Astrocyte (in vitro differentiated cells and primary cell): ENCODE data around the gene CAND2. TPM values are rescaled to one million over a fixed set of nuclear protein-coding genes. Genes with fewer than 3 reads are reported as not detected.

Experiments used
- DNase-seq: peaks from one replicate; pipeline ENCODE4 v3.0.0-alpha.2; 2010; ENCODE audit warnings: low read depth
- FAIRE-seq: peaks from 2 replicates; lab custom pipeline; 2011; peaks lifted over from hg19 to GRCh38; lab: Jason Lieb, UNC
- H2AFZ ChIP-seq: 2 replicates; pipeline ENCODE4 v1.6.0; 2012; ENCODE audit warnings: low read depth, low read length, inconsistent platforms
- H3K27ac ChIP-seq: 2 replicates; pipeline ENCODE4 v1.5.1; 2011; ENCODE audit warnings: low read depth, low read length, inconsistent platforms
- H3K27me3 ChIP-seq: 2 replicates; pipeline ENCODE4 v1.6.0; 2011; ENCODE audit warnings: low read length, inconsistent platforms; ENCODE audit not compliant: insufficient read depth
- H3K36me3 ChIP-seq: 2 replicates; pipeline ENCODE4 v1.5.1; 2011; ENCODE audit warnings: low read length, inconsistent platforms; ENCODE audit not compliant: insufficient read depth
- H3K4me1 ChIP-seq: 2 replicates; pipeline ENCODE4 v1.5.1; 2011; ENCODE audit warnings: low read length, inconsistent platforms; ENCODE audit not compliant: insufficient read depth
- H3K4me2 ChIP-seq: 2 replicates; pipeline ENCODE4 v1.6.0; 2012; ENCODE audit warnings: low read length, inconsistent platforms
- H3K4me3 ChIP-seq: 2 replicates; pipeline ENCODE4 v1.5.1; 2011; ENCODE audit warnings: low read depth, mild to moderate bottlenecking, low read length, inconsistent platforms; ENCODE audit not compliant: insufficient read depth
- H3K79me2 ChIP-seq: 2 replicates; pipeline ENCODE4 v1.6.0; 2012; ENCODE audit warnings: mild to moderate bottlenecking, low read length, inconsistent platforms; ENCODE audit not compliant: insufficient read depth
- H3K9ac ChIP-seq: 2 replicates; pipeline ENCODE4 v1.6.0; 2012; ENCODE audit warnings: mild to moderate bottlenecking, low read length, inconsistent platforms
- H3K9me3 ChIP-seq: 2 replicates; pipeline ENCODE4 v1.5.1; 2012; ENCODE audit warnings: low read depth, mild to moderate bottlenecking, low read length, inconsistent platforms; ENCODE audit not compliant: insufficient read depth
- H4K20me1 ChIP-seq: 2 replicates; pipeline ENCODE4 v1.6.0; 2012; ENCODE audit warnings: low read length, inconsistent platforms; ENCODE audit not compliant: insufficient read depth
- H3K27ac Mint-ChIP-seq: one replicate; pipeline ENCODE4 v1.8.0; 2021; ENCODE audit warnings: mild to moderate bottlenecking, mixed read lengths; ENCODE audit not compliant: unreplicated experiment
- H3K27me3 Mint-ChIP-seq: one replicate; pipeline ENCODE4 v1.8.0; 2021; ENCODE audit warnings: low read depth, mixed read lengths; ENCODE audit not compliant: unreplicated experiment
- H3K36me3 Mint-ChIP-seq: one replicate; pipeline ENCODE4 v1.8.0; 2021; ENCODE audit warnings: low read depth, mixed read lengths; ENCODE audit not compliant: unreplicated experiment
- H3K4me1 Mint-ChIP-seq: one replicate; pipeline ENCODE4 v1.8.0; 2021; ENCODE audit warnings: low read depth, mixed read lengths; ENCODE audit not compliant: unreplicated experiment
- H3K4me3 Mint-ChIP-seq: one replicate; pipeline ENCODE4 v1.8.0; 2021; ENCODE audit warnings: mild to moderate bottlenecking, moderate library complexity, mixed read lengths; ENCODE audit not compliant: unreplicated experiment
- H3K9me3 Mint-ChIP-seq: one replicate; pipeline ENCODE4 v1.8.0; 2021; ENCODE audit warnings: mild to moderate bottlenecking, mixed read lengths; ENCODE audit not compliant: unreplicated experiment
- EZH2 ChIP-seq: IDR thresholded peaks from 2 replicates; pipeline ENCODE4 v1.6.1; 2012; ENCODE audit warnings: mild to moderate bottlenecking, low read length, inconsistent platforms; ENCODE audit not compliant: insufficient read depth
- total RNA-seq: library from RNA; stranded (reverse); gene quantifications from 2 replicates; pipeline ENCODE4 v1.2.1, GENCODE V29; 2021
- TF ChIP-seq, protein P1 (sequence below): IDR thresholded peaks from 2 replicates; pipeline ENCODE4 v1.5.1; 2011; ENCODE audit warnings: low read depth, mild to moderate bottlenecking, inconsistent platforms, low read length, moderate library complexity; ENCODE audit not compliant: insufficient read depth

CAND2 gene
- total RNA-seq, 1 donor from 2014 or later, result 4.6 TPM

- no peaks in the 10 kb centered on the region for H3K4me1 Mint-ChIP-seq
- TF ChIP-seq, protein P1, sequence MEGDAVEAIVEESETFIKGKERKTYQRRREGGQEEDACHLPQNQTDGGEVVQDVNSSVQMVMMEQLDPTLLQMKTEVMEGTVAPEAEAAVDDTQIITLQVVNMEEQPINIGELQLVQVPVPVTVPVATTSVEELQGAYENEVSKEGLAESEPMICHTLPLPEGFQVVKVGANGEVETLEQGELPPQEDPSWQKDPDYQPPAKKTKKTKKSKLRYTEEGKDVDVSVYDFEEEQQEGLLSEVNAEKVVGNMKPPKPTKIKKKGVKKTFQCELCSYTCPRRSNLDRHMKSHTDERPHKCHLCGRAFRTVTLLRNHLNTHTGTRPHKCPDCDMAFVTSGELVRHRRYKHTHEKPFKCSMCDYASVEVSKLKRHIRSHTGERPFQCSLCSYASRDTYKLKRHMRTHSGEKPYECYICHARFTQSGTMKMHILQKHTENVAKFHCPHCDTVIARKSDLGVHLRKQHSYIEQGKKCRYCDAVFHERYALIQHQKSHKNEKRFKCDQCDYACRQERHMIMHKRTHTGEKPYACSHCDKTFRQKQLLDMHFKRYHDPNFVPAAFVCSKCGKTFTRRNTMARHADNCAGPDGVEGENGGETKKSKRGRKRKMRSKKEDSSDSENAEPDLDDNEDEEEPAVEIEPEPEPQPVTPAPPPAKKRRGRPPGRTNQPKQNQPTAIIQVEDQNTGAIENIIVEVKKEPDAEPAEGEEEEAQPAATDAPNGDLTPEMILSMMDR, result no peak
- no peak overlapping the region for H3K4me3 Mint-ChIP-seq
- Histone ChIP-seq H3K36me3 (no peaks in the 10 kb centered on the region), H3K4me3 (no peak overlapping the region), H3K27me3 (no peaks in the 10 kb centered on the region), H3K9ac (no peak overlapping the region), H2AFZ (no peak overlapping the region), H3K79me2 (no peaks in the 10 kb centered on the region), H3K4me2 (no peak overlapping the region), H4K20me1 (no peaks in the 10 kb centered on the region), H3K27ac (no peak overlapping the region), H3K4me1 (no peaks in the 10 kb centered on the region), H3K9me3 (no peaks in the 10 kb centered on the region)
- peaks cover 7% of the 10 kb centered on the region for H3K36me3 Mint-ChIP-seq
- no peaks in the 10 kb centered on the region for H3K9me3 Mint-ChIP-seq
- no peak overlapping the region for H3K27ac Mint-ChIP-seq
- peaks cover 8% of the 10 kb centered on the region for H3K27me3 Mint-ChIP-seq
- DNase-seq (no peak), FAIRE-seq (no peak)
Measured at GRCh38 chr3:12816521-12817342, 20.3 kb downstream of the CAND2 start.

GRCh38 chr3:12817343-12817710, 20.8 kb downstream of the CAND2 start:
- no peak overlapping the region for H3K27ac ChIP-seq

GRCh38 chr3:12818273-12818672, 21.8 kb downstream of the CAND2 start:
- peaks cover 8% of the 10 kb centered on the region for H3K27me3 Mint-ChIP-seq

More at GRCh38 chr3:12817343-12817710, 20.8 kb downstream of the CAND2 start:
- TF ChIP-seq, protein P1, result no peak
- TF ChIP-seq EZH2, result no peak
- Histone ChIP-seq H3K9me3 (no peaks in the 10 kb centered on the region), H3K9ac (no peak overlapping the region), H3K4me3 (no peak overlapping the region), H3K27me3 (no peaks in the 10 kb centered on the region), H3K36me3 (no peaks in the 10 kb centered on the region), H3K4me1 (no peaks in the 10 kb centered on the region), H3K79me2 (no peaks in the 10 kb centered on the region), H2AFZ (no peak overlapping the region), H4K20me1 (no peaks in the 10 kb centered on the region), H3K4me2 (no peak overlapping the region)
- peaks cover 8% of the 10 kb centered on the region for H3K27me3 Mint-ChIP-seq
- no peak overlapping the region for H3K4me3 Mint-ChIP-seq
- DNase-seq (no peak), FAIRE-seq (no peak)
- H3K36me3 Mint-ChIP-seq, result peaks cover 7% of the 10 kb centered on the region
- H3K9me3 Mint-ChIP-seq, result no peaks in the 10 kb centered on the region
- H3K4me1 Mint-ChIP-seq, result no peaks in the 10 kb centered on the region
- no peak overlapping the region for H3K27ac Mint-ChIP-seq

More at GRCh38 chr3:12818273-12818672, 21.8 kb downstream of the CAND2 start:
- no peak overlapping the region for H3K27ac ChIP-seq
- no peak overlapping the region for H3K4me2 ChIP-seq
- no peak overlapping the region for H3K4me3 ChIP-seq
- H3K36me3 ChIP-seq, result no peaks in the 10 kb centered on the region
- H2AFZ ChIP-seq, result no peak overlapping the region
- H3K9ac ChIP-seq, result no peak overlapping the region
- DNase-seq (no peak), FAIRE-seq (no peak)
- no peaks in the 10 kb centered on the region for H3K79me2 ChIP-seq
- Mint-ChIP-seq H3K27ac (no peak overlapping the region), H3K4me3 (no peak overlapping the region), H3K4me1 (no peaks in the 10 kb centered on the region), H3K36me3 (peaks cover 7% of the 10 kb centered on the region), H3K9me3 (no peaks in the 10 kb centered on the region)
- TF ChIP-seq, protein P1, result no peak
- TF ChIP-seq EZH2, result no peak
- no peaks in the 10 kb centered on the region for H3K9me3 ChIP-seq
- no peaks in the 10 kb centered on the region for H3K27me3 ChIP-seq
- no peaks in the 10 kb centered on the region for H3K4me1 ChIP-seq
- no peaks in the 10 kb centered on the region for H4K20me1 ChIP-seq
